Upper lobe of left lung (tissue), 4 donors: Measurements from ENCODE around the gene DOCK4.

Source experiments
- CTCF ChIP-seq, 6 experiments: fragments of 450-650 bp in 4 of 6; fragments of 200-600 bp in 2 of 6; sonication (generic) in 2 of 6; IDR thresholded peaks; one replicate each; pipeline ENCODE4 v1.5.1; 2016 to 2019; ENCODE audit warnings: antibody characterized with exemption in 6 of 6
- EP300 ChIP-seq, 4 donors: sonication (generic); formaldehyde crosslinking; IDR thresholded peaks; one replicate each; pipeline ENCODE4 v1.5.1; 2017; ENCODE audit warnings: antibody characterized with exemption in 4 of 4, control low read depth in 2 of 4
- POLR2A ChIP-seq, 4 donors: fragments of 450-650 bp; IDR thresholded peaks; one replicate each; pipeline ENCODE4 v1.5.1; 2016 to 2017; ENCODE audit warnings: antibody characterized with exemption in 4 of 4, mild to moderate bottlenecking in 2 of 4

- TF ChIP-seq POLR2A (IDR thresholded peaks at IDR 0.05) (no peak), CTCF (IDR thresholded peaks at IDR 0.05) (no peak), EP300 (IDR thresholded peaks at IDR 0.05) (no peak)
These were observed 16.5 kb downstream of the DOCK4 start for GRCh38 chr7:112189691-112190090.
